NCI-H1436 treated with DMSO at 0.1 percent for 48 hours (cell line): Measurements from ENCODE around the gene F2.
"Not testable (repeated sequence)": the region's sequence is repeated elsewhere in the genome, so short reads cannot be mapped to it uniquely, and the experiment has no call there.

Experiments used
- DNase-seq: peaks from one replicate; lab custom pipeline; 2025; lab: John Stamatoyannopoulos, UW

The F2 gene

DNA sequence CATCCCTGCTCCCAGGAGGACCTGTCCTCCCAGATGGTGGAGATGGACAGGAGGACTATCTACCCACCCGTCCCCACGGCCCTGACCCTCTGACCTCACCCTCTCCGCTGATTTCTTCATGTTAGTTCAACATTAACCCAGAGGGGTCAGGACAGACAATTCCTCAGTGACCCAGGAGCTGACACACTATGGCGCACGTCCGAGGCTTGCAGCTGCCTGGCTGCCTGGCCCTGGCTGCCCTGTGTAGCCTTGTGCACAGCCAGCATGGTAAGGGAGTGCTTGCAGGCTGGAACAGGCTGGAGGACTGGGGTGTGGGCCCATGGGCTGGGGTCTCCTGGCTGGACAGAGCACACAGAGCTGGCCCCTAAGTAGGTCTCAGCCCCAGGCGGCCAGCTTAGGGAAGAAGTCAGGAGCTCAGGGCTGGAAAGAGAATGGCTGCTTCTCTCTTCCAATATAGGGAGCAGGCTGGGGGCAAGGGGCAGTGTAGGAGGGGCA lies at the start of gene F2:
TSS of gene F2 (plus strand) at position 166 of the 495 bp plus-strand sequence. CDS start at position 189, 23 bp downstream.
- no peak for DNase-seq

DNA sequence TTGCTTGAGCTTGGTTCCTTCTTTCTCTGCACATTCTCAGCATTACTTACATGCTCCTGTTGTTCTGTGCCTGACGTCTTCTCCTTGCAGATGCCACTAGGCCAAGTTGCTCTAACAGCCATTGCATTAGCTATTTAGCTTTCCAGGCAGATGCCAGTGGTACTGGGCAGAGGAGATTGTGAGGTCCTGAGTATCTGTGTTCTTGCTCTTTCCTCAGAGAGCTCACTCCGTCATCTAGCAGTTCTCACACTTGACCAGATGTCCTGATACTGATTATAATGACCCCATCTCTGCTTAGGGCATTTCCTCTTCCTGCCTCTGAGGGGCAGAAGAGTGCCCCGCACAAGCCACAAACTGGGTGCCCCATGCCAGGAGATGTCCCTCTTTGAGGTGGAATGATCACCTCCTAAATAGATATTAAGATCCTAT lies 49.3 kb upstream of the F2 start:
- no peak for DNase-seq

DNA sequence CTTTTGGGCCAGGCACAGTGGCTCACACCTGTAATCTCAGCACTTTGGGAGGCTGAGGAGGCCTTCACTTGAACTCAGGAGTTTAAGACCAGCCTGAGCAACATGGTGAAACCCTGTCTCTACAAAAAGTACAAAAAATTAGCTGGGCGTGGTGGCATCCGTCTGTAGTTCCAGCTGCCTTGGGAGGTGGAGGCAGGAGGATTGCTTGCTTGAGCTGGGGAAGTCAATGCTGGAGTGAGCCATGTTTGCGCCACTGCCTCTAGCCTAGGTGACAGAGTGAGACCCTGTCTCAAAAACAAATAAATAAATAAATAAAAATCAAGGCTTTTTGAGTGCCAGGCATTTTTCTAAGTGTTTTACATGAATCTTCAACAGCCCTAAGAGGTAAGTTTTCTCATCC lies 48.5 kb upstream of the F2 start:
- DNase-seq, result not testable (repeated sequence)

DNA sequence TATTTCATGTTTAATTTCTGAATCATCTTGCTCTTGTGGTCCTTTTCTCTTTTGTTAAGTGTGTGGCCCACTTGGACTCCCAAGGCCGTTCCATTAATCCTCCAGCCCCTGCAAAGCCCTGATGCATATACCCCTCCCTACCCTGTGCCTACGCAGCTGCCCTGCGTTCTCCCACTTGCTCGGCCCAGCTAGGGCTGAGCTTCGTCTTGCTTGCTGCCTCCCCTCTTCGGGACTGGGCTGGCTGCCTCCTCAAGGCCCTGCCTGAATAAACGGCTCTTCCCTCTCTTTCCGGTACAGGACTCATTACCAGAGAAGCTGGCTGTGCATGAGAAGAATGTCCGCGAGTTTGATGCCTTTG lies 47.1 kb upstream of the F2 start:
- no peak for DNase-seq

DNA sequence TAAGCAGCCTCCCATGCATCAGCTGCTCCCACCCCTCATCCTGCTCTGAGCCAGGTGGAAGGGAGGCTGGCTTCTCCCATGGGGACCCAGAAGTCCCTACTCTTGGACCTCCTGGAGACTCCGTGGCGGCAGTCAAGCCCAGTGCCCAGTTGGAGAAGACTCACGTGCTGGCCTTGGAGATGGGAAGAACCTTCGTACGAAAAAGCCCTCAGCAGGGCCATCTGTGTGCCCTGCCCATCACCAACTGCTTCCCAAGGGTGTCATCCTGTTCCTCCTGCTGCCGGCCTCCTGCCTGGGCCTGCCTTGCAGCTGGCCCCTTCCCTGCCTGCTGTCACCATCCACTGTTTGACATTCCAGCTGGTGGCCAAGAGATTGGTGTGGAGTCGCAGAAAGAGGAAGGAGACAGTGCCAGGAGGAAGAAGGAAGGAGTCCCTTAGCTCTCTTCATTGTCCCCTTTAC lies 46.6 kb upstream of the F2 start:
- no peak for DNase-seq

DNA sequence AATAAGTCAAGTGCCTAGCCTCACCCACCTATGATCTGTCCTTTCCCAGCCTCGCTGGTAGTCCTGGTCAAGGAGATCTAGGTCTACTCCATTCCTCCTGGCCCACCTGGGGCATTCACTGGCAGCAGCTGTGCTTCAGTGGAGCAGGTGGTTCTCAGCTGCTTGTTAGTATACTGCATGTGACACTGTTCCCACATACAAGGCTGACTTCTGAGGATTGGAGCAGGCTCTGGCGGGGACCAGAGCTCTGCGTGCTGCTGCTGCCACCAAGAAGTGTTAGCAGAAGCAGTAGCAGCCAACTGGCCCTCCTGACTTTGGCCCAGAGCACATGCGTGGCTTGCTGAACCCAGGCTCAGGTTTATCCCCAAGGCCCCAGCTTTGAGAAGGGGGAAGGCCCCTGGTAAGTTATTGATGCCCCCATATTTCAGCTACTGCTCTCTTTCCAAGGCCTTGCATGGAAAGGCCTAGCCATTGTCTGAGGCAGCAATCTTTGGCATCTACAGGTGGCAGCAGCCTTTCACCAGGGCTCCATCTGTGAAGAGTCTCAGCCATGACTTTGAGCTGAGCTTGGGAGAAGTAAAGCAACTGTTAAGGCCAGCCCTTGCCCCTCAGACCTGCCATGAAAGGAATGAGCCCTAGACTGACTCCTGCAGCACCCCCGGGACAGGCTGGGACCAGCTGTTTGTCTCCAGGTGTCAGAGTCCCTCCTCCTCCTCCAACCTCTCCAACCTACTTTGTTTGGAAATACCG lies 45.1 kb upstream of the F2 start:
- no peak for DNase-seq

DNA sequence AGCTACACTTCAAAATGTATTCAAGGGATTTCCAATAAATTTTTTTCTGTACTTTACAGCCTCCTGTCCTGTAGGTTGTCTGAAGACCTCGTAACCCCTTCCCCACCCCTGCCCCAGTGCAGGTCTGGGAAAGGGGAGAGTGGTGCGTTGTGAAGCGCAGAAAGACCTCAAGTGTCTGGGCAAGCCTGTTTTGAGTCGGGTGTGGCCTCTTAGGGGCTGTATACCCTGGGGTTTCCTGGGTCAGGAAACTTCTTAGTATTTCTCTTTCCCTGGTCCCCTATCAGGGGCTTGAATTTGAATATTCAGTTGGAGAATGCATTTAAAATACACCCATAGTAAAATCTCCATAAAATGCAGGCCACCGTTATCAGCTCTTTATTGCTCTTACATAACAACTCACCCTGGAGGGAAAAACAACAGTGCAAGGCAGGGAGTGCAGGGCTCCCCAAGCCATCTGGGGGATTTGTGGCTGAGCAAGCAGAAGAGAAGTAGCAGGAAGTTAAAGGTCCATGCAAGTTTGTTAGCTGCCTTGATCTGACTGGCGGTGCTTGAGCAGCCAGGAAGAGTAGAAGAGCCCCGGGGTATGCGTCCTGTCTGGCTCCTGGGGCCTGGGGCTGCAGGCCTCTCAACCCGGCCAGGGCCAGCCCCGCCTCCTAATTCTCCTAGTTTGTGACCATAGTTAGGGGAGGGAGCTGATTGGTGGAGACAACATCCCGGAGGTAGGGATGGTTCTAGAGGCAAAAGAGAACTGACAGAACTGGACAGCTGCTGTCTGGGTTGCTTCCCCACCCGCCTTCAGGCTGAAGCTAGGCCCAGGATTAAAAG lies 44.3 kb upstream of the F2 start:
- DNase-seq, result no peak

DNA sequence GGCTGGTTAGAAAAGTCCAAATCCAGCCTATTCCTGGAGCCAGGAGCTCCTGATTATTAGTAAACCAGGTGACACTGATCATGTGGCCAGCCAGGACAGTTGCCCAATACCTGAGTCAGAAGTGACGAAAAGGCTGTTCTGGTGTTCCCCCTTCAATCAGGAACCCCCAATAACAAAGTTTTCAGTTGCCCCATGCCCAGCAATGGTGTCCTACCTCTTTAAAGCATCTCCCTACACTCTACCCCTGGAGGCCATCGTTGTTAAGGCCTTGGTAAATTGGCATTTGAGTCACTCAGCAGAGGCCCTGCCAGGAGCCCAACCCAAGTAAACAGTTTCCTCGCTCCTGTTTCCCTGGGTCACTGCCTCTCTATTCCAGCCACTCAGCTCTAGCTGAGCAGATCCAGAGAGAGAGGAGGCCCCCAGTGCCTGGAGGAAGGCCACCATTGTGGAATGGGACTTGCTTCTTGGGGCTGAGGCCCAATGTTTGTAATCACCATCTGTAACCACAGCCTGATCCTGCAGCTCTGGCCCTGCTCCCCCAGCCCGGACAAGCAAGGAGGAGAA lies 43.6 kb upstream of the F2 start:
- no peak for DNase-seq

DNA sequence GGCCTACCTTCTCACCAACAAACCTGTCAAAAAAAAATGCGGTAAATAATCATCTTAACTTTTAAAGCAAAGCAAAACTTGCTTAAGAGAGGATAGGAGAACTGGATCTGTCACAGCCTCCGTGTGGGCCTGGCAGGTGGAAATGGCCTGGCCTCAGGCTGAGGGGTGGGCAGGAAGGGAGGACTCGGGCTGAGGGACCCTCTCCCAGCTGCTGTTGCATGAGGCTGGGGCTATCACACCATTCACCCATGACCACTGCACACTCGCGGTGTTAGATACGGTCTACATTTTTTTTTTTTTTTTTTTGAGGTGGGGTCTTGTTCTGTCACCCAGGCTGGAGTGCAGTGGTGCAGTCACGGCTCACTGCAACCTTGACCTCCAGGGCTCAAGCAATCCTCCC lies 43.1 kb upstream of the F2 start:
- no peak for DNase-seq

DNA sequence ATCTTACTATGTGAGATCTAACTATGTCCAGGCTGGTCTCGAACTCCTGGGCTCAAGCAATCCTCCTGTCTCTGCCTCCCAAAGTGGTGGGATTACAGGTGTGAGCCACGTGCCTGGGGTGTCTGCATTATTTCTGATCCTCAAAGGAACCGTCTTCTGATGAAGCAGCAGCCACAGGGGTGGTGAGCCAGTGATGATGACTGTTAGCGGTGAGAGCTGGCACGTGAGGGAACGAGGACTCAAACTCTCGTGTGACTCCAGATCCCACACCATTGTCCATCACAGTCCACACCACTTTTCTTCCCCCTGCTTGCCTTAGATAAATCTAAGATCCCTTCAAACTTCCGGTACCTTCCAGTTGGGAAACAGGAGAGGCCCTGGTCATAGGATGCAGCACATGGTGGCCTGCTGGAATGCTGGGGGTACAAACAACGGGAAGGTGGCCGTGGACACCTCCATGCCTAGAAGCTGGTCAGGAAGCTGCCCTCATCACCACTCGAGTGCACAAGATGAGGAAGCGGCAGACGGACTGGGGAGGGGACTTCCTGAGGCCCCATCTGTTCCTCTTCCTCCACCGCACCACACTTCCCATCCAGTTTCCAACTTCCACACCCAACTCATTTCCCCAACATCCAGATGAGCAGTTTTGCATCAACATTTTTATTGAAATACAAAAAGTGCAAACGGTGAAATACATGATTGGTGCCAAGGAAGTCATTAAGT lies 42.4 kb upstream of the F2 start:
- no peak for DNase-seq

DNA sequence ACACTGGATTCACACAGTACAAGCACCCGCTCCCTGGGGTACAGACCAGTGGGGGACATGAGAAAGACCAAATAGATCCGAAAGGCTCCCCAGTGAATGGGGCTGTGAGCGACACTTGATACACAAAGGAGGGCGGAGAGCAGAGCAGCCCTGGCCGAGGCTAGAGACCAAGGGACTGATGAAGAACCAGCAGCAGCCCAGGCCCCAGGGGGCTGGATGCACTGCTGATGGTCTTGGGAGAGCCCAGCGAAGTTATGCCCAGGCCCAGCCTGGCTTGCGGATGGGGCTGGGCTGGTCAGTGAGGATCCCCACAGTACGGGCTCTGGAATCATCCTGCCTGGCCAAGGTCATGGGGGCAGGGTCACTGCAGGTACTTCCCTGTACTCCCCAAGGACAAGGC lies 41.8 kb upstream of the F2 start:
- no peak for DNase-seq

DNA sequence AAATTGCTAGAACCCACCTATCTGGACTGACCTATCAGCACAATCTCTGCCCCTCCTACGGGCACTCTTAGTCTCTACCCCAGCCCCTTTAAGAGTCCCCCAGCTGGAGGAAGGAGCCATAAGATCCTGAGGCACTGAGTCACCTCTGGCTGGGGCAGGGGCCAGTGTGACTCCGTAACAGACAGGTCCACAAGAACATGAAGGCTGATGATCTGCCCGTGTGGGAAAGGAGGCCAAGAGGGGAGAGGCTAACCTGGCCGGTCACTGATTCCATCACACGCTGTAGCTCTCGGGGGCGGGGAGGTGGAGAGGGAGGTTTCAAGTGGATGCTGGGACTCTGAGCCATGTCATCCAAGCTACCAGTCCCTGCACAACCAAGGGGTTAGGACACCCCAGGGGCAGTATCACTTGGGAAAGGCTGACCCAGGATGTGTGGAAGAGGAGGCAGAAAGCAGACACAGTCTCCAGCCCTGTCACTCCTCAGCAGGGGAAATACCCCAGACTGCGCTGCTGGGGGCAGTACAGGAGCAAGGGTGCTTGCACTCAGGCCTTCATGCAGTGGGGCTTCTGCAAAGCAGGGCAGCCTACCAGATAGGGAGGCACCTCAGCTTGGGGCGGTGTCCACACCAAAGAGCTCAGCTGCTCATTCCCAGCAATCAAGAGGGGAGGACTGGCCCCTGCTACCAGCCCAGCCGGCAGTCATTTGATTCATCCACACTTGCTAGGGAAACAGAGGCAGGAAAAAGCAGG lies 40.8 kb upstream of the F2 start:
- DNase-seq, result no peak

DNA sequence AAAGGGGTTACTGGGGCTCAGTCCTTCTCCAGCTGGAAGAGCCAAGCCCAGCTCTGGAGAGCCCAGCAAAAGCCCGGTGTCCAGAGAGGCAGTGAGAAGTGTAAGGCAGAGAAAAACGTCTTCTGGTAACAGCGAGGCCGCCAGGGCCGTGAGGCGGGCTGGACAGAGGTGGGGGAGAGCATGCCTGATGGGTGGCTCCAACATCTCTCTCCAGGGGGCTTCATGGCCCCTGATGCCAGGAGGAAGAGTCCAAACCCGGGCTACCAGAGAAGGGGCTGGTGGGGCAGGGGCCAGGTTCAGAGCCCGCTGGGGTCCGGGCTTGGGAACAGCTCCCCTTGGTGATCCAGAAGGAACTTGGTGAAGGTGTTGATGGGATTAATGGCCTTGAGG lies 40.3 kb upstream of the F2 start:
- no peak for DNase-seq

DNA sequence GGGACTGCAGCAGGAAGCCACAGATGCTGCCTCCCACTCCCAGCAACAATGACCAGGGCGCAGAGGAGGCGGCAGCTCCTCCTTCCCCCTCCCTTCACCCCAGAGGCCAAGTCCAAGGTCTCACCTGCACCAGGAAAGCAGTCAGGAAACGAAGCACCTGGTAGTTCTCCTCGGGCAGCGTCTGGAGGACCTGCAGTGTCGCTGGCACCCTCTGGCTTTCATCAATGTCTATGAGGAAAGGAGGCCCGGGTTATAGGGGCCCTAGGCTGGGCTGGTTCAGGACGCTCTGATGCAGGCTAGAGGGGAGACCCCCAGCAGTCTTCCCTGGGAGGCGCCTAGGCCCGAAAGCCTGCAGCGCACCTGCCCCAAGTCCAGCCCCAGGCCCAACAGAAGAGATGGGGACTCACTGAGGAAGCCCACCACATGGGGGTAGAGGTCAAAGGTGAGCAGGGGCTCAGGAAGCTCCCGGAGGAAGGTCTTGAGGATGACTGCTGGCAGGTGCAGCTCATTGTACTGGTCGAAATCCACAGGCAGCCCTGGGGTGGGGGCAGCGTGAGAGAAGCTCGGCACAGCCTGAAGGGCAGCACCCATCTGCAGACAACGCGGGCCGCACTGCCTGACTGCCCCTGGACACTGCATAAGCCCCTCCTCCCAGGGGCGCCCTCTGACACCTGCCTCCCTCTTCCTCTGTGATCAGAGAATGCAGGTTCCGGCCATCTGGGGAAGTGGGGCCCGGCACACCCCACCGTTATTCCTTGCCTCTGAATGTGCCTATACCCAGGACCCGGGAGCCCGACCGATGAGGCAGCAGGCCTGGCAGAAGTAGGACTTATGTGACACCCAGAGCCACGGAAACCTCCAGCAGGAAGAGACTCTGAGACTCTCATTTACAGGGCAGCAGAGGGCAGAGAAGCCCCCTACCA lies 39.5 kb upstream of the F2 start:
- DNase-seq, result no peak

DNA sequence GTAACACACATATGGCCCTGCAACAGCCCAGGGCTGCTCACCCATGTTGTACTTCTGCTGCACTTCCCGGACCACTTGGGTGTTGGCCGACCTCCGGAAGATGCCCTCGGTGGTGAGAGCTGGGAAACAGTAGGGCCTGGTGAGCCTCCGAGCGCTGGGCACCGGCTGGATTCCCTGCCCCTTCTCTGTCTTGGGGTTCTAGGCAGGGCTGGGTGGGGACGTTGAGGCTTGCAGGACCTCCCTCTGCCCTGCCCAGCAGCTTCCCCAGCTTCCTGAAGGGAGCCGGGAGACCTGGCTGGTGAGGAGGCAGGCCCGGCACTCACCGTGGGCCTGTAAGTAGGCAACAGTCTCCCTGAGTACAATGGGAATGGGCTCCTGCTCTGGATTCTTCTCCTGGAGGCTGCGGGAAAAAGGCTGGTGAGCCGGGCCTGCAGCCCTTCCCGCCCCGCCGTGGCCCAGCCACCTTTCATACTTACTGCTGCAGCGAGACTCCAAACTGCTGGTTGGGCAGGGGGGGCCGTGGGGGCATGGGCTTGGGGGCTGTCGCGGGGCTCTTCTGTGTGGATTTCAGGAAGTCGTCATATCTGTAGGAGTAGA lies 38.8 kb upstream of the F2 start:
- no peak for DNase-seq

DNA sequence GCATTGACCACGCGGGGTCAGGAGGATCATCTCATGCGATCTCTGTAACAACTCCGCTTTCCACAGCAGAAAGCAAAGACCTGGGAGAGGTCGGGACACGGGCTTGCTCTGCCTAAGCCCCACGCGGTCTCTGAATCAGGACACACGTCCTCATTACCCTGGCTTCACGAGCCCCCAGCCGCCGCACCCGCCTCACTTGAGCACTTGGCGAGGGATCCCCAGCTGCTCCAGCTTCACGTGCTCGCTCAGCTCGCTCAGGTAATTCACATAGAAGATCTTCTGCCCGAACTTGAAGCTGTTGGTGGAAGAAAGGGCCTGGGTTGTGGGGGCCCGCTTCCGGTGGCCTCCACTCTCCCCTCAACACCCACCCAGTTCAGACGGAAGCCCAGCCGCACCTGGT lies 38.2 kb upstream of the F2 start:
- no peak for DNase-seq

DNA sequence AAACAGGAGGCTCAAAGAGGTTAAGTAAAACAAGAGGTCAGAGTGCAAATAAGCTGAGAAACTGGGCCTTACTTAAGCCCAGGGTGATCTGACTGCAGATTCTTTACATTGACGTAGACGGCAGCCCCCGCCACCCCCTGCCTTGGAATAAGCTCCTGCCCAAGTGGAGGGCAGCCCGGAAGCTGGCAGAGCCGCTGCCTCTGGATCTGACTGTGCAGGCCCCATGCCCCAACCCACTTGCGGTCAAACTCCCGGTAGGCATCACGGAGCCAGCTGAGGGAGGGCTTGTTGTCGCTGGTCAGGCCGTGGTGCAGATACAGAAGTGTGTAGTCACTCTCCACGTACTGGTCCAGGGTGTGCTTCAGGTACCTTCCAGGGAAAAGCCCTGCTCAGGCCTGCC lies 37.2 kb upstream of the F2 start:
- DNase-seq, result no peak

DNA sequence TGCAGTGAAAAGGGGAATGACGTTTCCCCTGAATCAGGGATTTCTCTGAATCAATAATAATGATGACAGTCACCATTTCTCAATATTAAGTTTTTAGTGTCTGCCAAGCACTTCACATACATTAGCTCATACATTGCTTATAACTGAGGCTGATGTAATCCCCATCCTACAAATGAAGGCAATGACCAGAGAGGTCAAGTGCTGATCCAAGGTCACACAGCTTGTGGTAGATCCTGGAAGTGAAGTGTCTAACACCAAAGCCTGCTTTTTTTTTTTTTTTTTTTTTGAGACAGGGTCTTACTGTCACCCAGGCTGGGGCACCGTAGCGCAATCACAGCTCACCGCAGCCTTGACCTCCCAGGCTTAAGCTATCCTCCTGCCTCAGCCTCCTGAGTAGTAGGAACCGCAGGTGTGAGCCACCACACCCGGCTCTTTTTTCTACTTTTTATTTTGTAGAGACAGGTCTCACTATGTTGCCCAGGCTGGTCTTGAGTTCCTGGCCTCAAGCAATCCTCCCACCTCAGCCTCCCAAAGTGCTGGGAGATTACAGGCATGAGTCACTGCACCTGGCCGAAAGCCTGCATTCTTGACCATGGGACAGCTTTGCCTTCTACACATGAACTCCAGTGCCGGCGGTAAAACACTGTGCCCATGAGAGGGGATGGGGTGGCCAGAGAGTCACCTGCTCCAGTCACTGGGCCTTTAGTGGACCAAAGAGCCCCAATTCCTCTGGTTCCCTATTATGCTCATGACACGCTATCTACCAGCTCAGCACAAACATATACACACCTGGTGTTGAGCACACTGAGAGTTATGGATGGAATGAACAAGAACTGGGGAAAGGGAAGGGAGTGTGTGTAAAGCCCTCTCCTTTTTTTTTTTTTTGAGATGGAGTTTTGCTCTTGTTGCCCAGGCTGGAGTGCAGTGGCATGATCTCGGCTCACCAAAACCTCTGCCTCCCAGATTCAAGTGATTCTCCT lies 36.0 kb upstream of the F2 start:
- DNase-seq, result no peak

DNA sequence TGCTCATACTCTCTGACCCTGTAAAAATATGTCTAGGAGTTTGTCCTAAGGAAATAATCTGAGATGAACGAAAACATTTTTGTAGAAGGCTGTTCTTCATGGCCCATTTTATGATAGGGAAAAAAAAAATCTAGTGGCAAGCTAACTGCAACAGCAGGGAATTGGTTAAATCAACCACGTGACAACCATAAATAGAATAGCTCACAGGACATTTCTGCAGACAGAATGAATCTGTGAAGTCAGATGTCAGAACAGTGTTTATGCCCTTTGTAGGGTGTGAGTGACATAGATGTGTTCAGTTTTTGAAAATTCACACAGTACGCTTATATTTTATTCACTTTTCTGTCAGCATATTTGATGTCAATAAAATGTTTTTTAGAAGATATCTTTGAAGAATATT lies 34.6 kb upstream of the F2 start:
- no peak for DNase-seq
